ENCODE data around the gene PSME3.
"Not testable (repeated sequence)": the region's sequence is repeated elsewhere in the genome, so short reads cannot be mapped to it uniquely, and the experiment has no call there.

The PSME3 gene

GRCh38 chr17:42878123-42878880 lies 45.1 kb downstream of the PSME3 start:
- no peak for DNase-seq (ENCODE audit: low spot score)

GRCh38 chr17:42878924-42879595 lies 45.9 kb downstream of the PSME3 start:
- no peak for DNase-seq (ENCODE audit: low spot score)

- no peak for DNase-seq (ENCODE audit: low spot score)
Measured at GRCh38 chr17:42879596-42879985, 46.4 kb downstream of the PSME3 start.

- no peak for DNase-seq (ENCODE audit: low spot score)
Measured at GRCh38 chr17:42880776-42881310, 47.6 kb downstream of the PSME3 start.

GRCh38 chr17:42881706-42882105 lies 48.5 kb downstream of the PSME3 start:
- not testable (repeated sequence) for DNase-seq (ENCODE audit: low spot score)

GRCh38 chr17:42882166-42882565 lies 49.0 kb downstream of the PSME3 start:
- DNase-seq (ENCODE audit: low spot score) = no peak

GRCh38 chr17:42883802-42884558 lies 50.8 kb downstream of the PSME3 start:
- DNase-seq (ENCODE audit: low spot score) = no peak

- not testable (repeated sequence) for DNase-seq (ENCODE audit: low spot score)
Measured at GRCh38 chr17:42885806-42886205, 52.6 kb downstream of the PSME3 start.

- no peak for DNase-seq (ENCODE audit: low spot score)
Measured at GRCh38 chr17:42886283-42887176, 53.3 kb downstream of the PSME3 start.

- no peak for DNase-seq (ENCODE audit: low spot score)
Measured at GRCh38 chr17:42889809-42890208, 56.6 kb downstream of the PSME3 start.

GRCh38 chr17:42891539-42892152 lies 58.4 kb downstream of the PSME3 start:
- no peak for DNase-seq (ENCODE audit: low spot score)

- DNase-seq (ENCODE audit: low spot score) = no peak
Measured at GRCh38 chr17:42893359-42893758, 60.2 kb downstream of the PSME3 start.

Data from hematopoietic multipotent progenitor cell treated with erythropoietin and hydrocortisone succinate and interleukin-3 and kit ligand, for 17 days (in vitro differentiated cells).